Bronchial epithelial cell (primary cell): ENCODE results near the gene SELENOO. TPM values are rescaled to one million over a fixed set of nuclear protein-coding genes. Genes with fewer than 3 reads are reported as not detected.

ENCODE experiments used
- DNase-seq: peaks from one replicate; pipeline ENCODE4 v3.0.0-alpha.2; 2010; ENCODE audit warnings: low read depth
- FAIRE-seq: peaks from 2 replicates; lab custom pipeline; 2011; peaks lifted over from hg19 to GRCh38; lab: Jason Lieb, UNC
- H3K27me3 ChIP-seq: 2 replicates; pipeline ENCODE4 v1.5.1; 2011; ENCODE audit warnings: low read length; ENCODE audit not compliant: control insufficient read depth, insufficient read depth
- H3K36me3 ChIP-seq: 2 replicates; pipeline ENCODE4 v1.5.1; 2011; ENCODE audit warnings: low read length; ENCODE audit not compliant: control insufficient read depth, insufficient read depth
- H3K4me3 ChIP-seq: 2 replicates; pipeline ENCODE4 v1.5.1; 2011; ENCODE audit warnings: mild to moderate bottlenecking, low read depth, low read length, control low read depth
- CTCF ChIP-seq: IDR thresholded peaks from 2 replicates; pipeline ENCODE4 v1.5.1; 2011; ENCODE audit warnings: mild to moderate bottlenecking, moderate library complexity, low read length, control low read depth, inconsistent platforms; ENCODE audit not compliant: insufficient read depth, severe bottlenecking
- total RNA-seq: library from RNA; depleted of rRNA; stranded (reverse); fragments of >200 nt; gene quantifications from 2 replicates; pipeline ENCODE4 v1.2.1, GENCODE V29; 2014

SELENOO gene
- total RNA-seq, 1 donor from 2014 or later, result 20.8 TPM

GRCh38 chr22:50244420-50245213, 43.8 kb downstream of the SELENOO start, which contains the start of gene TUBGCP6:
Gene TUBGCP6 (minus strand): TSS chr22:50245023. CDS start chr22:50244459, 564 bp downstream.
- FAIRE-seq (no peak), DNase-seq (peak; percentile 69)
- Histone ChIP-seq H3K4me3 (peak within 1 kb of the TSS; percentile 93), H3K27me3 (no peaks in the 10 kb centered on the region), H3K36me3 (peaks cover 21% of the 10 kb centered on the region)
- TF ChIP-seq CTCF, result peak; percentile 26

GRCh38 chr22:50245214-50246072, 44.6 kb downstream of the SELENOO start:
- FAIRE-seq (no peak), DNase-seq (no peak)
- no peak for TF ChIP-seq CTCF
- H3K27me3 ChIP-seq, result no peaks in the 10 kb centered on the region
- peak overlapping the region; percentile 93 for H3K4me3 ChIP-seq
- H3K36me3 ChIP-seq, result peaks cover 21% of the 10 kb centered on the region

GRCh38 chr22:50246242-50247175, 45.7 kb downstream of the SELENOO start:
- H3K4me3 ChIP-seq, result no peak overlapping the region
- FAIRE-seq, result peak; percentile 23
- peaks cover 21% of the 10 kb centered on the region for H3K36me3 ChIP-seq
- no peaks in the 10 kb centered on the region for H3K27me3 ChIP-seq
- TF ChIP-seq CTCF, result peak; percentile 30
- DNase-seq, result no peak

- DNase-seq, result peak; percentile 46
- Histone ChIP-seq H3K27me3 (no peaks in the 10 kb centered on the region), H3K4me3 (no peak overlapping the region), H3K36me3 (peaks cover 22% of the 10 kb centered on the region)
- TF ChIP-seq CTCF, result no peak
- FAIRE-seq, result no peak
Measured at GRCh38 chr22:50247748-50248147, 46.9 kb downstream of the SELENOO start.
